GM12874 (cell line): ENCODE measurements around the gene TM2D3.

Experiments
- CTCF ChIP-seq: IDR thresholded peaks from 2 replicates; pipeline ENCODE4 v1.5.1; 2011; ENCODE audit warnings: low read depth, mild to moderate bottlenecking, control low read depth, low read length, moderate library complexity; ENCODE audit not compliant: insufficient read depth

Gene TM2D3

GRCh38 chr15:101610611-101611000, 41.6 kb downstream of the TM2D3 start:
- TF ChIP-seq CTCF, result no peak

GRCh38 chr15:101609742-101610610, 42.2 kb downstream of the TM2D3 start:
- no peak for TF ChIP-seq CTCF

GRCh38 chr15:101608201-101608600, 44.0 kb downstream of the TM2D3 start:
- no peak for TF ChIP-seq CTCF

- TF ChIP-seq CTCF, result no peak
Measured at GRCh38 chr15:101607108-101607507, 45.1 kb downstream of the TM2D3 start.

- TF ChIP-seq CTCF, result no peak
Measured at GRCh38 chr15:101604124-101604874, 47.9 kb downstream of the TM2D3 start.

GRCh38 chr15:101602801-101603200, 49.4 kb downstream of the TM2D3 start:
- no peak for TF ChIP-seq CTCF

- TF ChIP-seq CTCF, result no peak
Measured at GRCh38 chr15:101600035-101600434, 52.1 kb downstream of the TM2D3 start.
